Stimulated activated CD4-positive, alpha-beta T cell treated with anti-CD3 and anti-CD28 coated beads, Interleukin-2, amount 100 ng/mL, for 48 hours (primary cell): ENCODE results near the gene CYP2U1.
A peak's percentile ranks its signal among the peaks of the same experiment; 100 is the strongest.

Experiments
- DNase-seq, 2 donors: peaks; one replicate each; pipeline ENCODE4 v3.0.0-alpha.2; 2020

Gene CYP2U1

DNA sequence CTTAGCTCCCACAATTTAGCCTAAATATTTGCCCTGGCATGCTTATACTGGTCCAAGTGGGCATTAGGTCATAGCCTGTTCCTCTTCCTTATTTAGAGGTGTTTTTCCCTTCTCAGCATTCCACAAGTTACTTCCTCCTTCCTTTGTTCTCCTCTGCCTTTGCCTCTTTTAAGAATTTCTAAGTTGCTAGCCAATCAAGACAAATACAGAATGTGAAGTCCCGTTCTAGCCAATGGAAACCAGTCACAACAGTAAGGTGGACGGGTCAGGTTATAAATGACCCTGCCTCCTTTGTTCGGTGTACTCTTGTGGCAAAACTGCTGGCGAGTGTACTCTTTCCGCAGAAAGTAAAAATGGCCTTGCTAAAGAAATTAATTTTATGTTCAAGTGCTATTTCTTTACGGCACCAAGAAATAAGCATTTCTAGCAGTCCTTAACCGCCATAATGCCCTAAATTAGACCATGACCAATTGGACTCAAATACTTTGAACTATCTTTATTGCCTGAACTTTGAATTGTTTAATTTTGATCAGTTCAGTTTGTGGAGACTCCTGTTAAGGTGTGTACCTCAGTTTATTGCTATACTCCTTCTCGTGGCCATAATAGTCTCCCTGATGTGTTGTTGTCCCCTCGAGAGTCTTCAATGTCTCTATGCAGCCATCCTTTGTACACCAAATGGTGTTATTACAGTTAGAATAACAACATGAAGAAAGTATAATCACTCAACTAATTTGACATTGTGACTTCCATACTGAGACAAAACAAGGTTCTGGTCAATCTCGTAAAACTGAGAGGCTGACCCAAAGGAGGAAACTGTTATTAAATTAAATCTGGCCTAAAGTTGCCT lies 56.8 kb downstream of the CYP2U1 start:
- DNase-seq = no peak

DNA sequence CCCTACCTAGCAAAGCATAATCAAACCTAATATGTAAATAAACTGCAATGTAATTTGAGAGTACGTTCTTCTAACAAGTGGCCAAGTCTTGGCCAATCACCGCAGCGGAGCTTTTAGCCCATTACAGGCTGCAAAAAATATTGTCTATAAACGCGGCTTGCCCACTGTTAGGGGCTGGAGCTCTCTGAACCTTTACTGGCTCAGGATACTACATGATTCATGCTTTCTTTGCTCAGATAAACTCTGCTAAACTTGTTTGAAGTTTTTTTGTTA lies 57.4 kb downstream of the CYP2U1 start:
- DNase-seq = no peak

DNA sequence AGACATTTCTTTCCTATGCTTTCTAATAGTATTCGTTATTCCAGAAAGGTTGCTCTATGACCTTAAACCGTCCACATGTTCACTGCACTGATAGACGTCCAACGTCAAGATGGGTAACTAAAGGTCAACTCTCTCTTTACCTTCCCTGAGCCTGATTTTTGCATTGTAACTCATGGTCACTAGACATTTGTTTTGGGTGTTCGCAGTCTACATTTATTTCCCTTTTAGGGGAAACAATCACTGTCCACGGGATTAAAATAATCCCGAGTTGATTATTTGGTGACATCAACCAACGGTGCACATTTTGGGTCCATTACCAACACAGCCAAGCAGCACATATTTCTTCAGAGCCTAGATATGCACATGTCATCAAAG lies 57.8 kb downstream of the CYP2U1 start:
- no peak for DNase-seq

DNA sequence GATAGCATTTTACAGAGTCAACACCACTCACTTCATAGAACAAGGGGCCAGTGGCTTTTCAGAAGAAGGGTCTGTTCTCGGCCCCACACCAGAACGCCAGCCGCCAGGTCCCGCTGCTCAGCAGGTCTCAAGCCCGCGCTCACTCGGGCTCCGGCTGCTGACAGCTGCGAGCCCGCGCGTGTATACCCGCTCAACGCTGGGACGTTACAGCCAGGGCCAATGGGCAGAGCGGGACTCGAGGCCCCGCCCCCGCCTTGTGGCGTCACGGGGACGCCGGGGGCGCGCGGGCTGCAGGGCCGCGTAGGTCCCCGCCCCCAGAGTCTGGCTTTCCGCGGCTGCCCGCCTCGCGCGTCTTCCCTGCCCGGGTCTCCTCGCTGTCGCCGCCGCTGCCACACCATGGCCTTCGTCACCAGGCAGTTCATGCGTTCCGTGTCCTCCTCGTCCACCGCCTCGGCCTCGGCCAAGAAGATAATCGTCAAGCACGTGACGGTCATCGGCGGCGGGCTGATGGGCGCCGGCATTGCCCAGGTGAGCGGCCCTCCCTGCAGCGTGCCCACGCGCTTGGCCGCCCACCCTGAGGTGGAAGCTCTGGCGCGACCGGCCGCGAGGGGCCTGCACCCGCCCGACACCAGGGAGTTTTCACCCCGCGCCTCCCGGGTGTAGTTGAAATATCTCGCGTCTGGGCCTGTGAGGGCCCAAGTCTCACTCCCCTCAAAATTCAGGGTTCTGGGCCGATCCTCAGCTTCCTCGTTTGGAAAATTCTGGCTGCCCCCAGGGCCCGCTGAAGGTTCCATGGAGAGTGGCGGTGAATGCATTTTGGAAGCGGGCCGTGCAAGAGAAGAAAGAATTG lies 58.4 kb downstream of the CYP2U1 start, which contains the start of gene HADH:
Gene HADH, plus strand, starts transcription at position 353 of the 850 bp plus-strand sequence. Its CDS starts 44 bp downstream, at position 397.
- DNase-seq = peak; percentile 90 to 92

DNA sequence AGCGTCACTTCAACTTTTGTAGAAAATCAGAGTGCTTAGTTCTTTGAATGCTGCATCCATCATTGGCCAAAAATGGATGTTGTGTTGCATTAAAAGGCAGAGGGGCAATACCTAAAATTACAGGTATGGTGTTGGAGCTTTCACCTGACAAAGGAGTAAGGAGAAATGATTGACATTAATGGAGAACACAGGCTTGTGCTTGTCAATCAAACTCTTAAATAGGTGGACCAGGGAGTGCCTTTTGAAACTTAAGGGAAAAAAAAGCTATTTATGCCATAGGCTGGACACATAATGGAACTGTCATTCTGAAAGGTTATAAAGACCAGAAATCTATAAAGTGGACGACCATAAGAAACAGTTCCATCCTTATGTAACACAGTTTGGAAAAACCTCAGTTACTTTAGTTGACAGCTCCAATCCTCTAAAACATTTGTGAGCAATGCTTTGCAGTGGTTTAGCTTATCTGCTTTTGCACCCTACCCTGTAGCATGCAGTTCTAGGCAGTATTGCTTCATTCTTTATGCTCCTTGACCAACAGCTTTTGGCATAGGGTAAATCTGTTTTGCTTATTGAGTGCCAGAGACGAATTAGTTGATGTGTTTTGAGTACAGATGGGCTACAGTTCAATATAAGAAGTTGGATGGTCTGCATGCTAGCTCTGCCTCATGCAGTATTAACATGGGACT lies 60.7 kb downstream of the CYP2U1 start:
- no peak for DNase-seq

DNA sequence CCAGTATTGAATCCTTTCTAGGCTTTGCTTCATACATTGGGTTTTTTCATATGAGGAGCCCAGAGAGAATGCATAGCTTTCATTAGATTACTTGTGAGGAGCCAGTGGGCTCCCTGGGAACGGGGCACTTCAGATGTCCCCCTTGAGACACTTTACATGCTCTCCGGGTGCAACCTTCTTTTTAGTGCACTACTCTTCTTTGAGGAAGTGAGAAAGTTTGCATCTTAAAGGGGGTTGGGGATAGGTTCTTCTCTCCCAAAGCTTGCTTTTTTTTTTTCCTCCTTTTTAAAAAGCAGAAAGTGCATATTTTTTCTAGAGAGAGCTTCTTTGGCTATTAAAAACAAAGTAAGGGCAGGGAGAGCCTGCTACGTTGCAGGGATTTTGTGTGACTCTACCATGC lies 62.6 kb downstream of the CYP2U1 start:
- DNase-seq = no peak

DNA sequence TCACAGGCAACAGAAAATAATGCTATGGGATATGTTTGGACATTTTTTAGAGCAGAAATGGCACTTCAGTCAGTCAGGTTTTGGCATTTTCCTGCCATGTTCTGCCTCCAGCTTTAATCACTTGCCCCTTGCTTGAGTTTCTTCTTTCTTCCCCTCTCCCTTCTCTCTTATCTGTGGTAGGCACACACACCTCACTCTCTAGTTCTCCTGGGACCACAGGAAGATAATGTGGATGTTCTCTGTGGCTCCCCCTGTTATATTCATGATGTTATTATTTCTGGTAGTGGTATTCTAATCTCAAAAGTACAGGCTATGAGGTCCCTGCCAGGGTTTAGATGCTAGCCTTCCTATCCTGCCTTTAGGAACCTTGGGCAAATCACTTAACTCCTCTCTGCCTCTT lies 63.5 kb downstream of the CYP2U1 start:
- DNase-seq = no peak

DNA sequence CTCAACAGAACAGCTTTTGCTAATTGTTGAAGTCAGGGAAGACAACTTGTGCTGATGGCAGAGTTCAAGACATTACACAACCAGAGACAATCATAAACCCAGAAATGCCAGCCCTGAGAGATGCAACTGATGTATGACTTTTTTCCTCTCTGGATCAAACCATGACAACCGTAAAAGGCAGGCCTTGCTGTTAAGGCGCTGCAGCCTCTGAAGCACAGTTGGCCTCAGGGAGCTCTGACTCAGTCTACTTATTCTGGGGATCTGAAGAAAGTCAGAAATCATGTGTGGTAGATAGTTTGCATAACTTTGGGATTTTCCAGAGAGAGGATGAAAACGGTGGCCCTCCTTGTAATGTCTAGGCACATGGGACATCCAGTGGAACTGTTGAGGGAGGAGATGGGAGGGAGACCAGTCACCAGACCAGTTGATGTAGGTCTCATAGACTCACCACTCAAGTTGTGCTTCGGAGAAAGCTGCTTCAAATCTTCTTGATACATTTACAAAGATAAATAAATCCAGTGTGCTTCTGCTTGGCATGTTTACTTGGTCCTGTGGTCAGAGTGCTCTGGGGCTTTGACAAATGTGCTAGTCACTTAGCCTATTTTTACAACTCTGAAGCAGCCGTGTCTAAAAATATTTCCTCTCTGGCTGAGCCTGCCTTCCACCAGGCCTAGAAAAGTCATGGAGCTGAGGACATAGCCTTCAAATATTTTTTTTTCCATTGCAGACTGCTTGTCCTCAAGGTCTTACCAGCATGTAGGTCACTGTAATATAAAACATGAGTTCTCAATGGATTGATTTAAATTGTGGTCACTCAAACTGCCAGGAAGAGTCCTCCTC lies 65.8 kb downstream of the CYP2U1 start:
- DNase-seq = no peak

DNA sequence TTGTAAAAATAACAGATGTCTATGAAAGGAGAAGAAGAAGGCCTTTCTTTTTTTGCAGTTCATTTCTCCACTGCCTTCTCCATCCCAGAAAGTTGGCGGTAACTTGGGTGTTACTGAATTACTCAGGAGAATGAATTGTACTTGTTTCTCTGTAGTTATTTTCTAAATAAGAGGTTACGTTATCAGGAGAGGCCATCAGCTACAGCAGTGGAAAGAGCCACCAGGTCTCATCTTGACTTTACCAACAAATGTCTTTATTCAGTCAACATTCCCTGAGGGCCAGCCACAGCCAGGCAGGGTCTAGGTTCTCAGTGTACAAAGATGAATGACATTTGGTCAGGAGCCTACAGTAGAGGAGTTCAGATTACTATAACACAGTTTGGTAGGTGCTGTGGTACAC lies 66.4 kb downstream of the CYP2U1 start:
- DNase-seq = no peak

DNA sequence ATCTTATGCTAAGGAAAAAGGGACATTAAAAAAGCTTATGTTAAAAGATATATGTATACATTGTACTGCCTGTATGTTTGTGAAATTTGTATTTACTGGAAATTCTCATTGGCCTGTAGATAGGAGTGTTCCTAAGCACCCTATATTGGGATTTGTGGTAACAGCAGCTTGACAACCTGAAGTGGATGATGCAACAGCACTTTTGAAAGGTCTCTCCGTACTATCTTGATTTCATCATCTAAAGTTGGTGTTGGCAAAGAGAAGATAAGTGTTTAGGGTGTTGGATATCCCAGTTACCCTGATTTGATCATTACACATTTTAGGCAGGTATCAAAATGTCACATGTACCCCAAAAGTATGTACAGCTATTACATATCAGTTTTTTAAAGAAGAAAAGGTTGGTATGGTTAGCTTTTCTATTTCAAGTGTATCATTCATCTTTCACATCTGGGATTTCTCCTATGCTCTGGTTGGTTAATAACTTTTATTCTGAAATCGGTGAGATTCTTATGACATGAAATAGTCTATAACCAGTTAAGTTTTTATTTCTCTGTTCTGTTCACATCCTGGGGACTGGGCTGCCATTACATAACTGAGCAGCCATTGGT lies 68.7 kb downstream of the CYP2U1 start:
- no peak for DNase-seq

DNA sequence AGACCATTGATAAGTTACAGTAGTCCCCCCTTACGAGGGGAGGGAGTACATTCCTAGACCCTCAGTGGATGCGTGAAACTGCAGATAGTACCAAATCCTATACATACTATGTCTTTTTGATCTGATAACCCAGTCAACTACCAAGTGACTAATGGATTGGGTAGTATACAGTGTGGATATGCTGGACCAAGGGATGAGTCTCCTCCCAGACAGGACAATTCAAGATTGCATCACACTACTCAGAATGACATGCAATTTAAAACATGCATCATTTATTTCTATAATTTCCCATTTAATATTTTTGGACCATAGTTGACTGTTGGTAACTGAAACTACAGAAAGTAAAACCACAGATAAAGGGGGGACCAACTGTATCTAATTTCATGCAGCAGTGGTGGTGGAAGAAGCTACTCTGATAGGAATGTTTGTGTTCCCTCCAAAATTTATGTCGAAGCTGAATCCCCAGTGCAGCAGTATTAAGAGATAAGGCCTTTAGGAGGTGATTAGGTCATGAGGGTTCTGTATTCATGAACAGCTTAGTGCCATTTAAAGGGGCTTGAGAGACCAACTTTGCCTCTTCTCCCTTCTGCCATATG lies 70.3 kb downstream of the CYP2U1 start:
- no peak for DNase-seq
